Measurements from ENCODE around the gene PLTP.

- TF ChIP-seq, protein P1, sequence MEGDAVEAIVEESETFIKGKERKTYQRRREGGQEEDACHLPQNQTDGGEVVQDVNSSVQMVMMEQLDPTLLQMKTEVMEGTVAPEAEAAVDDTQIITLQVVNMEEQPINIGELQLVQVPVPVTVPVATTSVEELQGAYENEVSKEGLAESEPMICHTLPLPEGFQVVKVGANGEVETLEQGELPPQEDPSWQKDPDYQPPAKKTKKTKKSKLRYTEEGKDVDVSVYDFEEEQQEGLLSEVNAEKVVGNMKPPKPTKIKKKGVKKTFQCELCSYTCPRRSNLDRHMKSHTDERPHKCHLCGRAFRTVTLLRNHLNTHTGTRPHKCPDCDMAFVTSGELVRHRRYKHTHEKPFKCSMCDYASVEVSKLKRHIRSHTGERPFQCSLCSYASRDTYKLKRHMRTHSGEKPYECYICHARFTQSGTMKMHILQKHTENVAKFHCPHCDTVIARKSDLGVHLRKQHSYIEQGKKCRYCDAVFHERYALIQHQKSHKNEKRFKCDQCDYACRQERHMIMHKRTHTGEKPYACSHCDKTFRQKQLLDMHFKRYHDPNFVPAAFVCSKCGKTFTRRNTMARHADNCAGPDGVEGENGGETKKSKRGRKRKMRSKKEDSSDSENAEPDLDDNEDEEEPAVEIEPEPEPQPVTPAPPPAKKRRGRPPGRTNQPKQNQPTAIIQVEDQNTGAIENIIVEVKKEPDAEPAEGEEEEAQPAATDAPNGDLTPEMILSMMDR (conservative IDR thresholded peaks at IDR 0.05; ENCODE audit: low read depth in 2 of 2): no peak
- TF ChIP-seq EZH2phosphoT487 (IDR thresholded peaks at IDR 0.05; ENCODE audit: unreplicated experiment) (no peak), EZH2 (IDR thresholded peaks at IDR 0.05; ENCODE audit: low read depth, unreplicated experiment) (no peak), POLR2AphosphoS5 (IDR thresholded peaks at IDR 0.05; ENCODE audit: low read depth) (no peak), ZNF331 (CRISPR knock-in tag; IDR thresholded peaks at IDR 0.05; ENCODE audit: low read depth) (no peak), CREB1 (CRISPR knock-in tag; IDR thresholded peaks at IDR 0.05; ENCODE audit: low read depth) (no peak), REST (IDR thresholded peaks at IDR 0.05; ENCODE audit: unreplicated experiment) (no peak), NANOG (IDR thresholded peaks at IDR 0.05; ENCODE audit: borderline replicate concordance) (no peak), JUNB (IDR thresholded peaks at IDR 0.05; ENCODE audit: unreplicated experiment) (no peak)
Measured at GRCh38 chr20:45935416-45936046, 23.6 kb upstream of the PLTP start.
